Fibroblast of skin of back (primary cell): ENCODE data around the gene NCK2.

Experiments used
- DNase-seq: peaks from one replicate; pipeline ENCODE4 v3.0.0-alpha.2; 2013

Gene NCK2

DNA sequence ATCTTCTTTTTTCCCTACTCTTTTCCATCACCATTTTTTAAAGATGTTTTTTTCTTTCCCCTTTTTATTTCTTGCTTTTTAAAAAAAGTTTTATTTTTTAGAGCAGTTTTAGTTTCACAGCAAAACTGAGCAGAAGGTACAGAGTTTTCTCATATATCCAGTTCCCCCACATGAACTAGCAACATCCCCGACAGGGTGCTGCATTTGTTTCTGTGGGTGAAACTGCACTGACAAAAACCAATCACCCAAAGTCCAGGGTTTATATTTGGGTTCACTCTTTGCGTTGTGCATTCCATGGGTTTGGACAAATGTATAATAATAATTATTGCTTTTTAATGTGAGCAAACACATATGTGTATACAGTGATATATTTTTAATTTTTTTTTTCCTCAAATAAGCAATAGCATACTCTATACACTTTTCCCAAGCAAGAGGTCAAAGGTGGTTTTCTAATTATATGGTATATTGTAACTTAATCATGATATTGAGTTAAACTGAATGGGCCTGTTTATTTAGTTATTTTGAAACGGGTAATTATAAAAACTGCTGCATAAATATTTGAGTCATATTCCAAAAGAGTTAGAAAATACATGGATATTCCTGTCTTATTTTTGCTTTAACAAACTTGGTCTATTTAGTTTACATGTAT lies 50.3 kb downstream of the NCK2 start:
- no peak for DNase-seq

- DNase-seq = peak; percentile 11
Observed at GRCh38 chr2:105795575-105795934, 50.8 kb downstream of the NCK2 start.

GRCh38 chr2:105796131-105796638 lies 51.5 kb downstream of the NCK2 start:
- no peak for DNase-seq

DNA sequence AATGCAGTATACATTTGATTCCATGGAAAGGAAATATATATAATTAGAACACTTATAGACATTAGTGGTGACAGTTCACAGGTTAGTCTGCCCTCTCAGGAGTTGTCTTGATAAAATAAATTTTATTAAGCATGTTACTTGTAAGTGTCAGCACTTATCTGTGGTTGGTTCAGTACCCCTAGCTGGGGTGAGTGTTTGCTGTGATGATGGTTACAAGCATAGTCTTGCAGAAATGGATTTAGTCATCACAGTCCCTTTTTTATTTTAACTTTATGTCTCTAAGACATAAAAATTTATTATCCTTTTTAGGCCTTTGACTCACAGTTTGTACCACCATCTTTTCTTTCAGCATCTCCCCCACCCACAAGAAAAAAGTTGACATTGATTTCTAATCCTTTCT lies 52.1 kb downstream of the NCK2 start:
- DNase-seq = peak; percentile 12

DNA sequence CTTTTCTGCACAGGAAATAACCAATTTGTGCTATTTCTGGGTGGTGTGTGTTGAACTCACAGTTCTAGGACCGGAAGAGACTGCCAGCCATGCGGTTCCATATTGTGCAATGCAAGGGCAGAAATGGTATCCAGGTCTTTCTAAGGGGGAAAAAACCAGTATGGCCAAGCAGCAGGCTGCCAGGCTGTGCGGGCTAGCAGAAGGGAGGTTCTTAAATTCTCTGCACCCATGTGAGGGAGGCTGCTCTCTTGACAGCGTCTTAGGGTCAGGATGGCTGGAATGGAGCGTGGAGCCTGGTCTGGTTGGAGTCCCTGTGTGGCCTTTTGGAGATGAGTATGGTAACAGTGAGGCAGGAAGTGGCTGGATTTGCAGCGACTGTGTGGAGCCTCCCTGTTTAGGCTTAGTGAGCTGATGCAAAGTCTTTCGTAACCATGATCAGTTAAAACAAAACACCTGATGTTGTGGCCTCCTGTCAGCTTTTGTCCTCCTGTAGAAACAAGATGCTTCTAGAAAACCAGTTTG lies 52.6 kb downstream of the NCK2 start:
- peak; percentile 20 for DNase-seq

GRCh38 chr2:105798595-105798994 lies 53.9 kb downstream of the NCK2 start:
- no peak for DNase-seq

GRCh38 chr2:105800036-105800713 lies 55.5 kb downstream of the NCK2 start:
- DNase-seq = no peak

DNA sequence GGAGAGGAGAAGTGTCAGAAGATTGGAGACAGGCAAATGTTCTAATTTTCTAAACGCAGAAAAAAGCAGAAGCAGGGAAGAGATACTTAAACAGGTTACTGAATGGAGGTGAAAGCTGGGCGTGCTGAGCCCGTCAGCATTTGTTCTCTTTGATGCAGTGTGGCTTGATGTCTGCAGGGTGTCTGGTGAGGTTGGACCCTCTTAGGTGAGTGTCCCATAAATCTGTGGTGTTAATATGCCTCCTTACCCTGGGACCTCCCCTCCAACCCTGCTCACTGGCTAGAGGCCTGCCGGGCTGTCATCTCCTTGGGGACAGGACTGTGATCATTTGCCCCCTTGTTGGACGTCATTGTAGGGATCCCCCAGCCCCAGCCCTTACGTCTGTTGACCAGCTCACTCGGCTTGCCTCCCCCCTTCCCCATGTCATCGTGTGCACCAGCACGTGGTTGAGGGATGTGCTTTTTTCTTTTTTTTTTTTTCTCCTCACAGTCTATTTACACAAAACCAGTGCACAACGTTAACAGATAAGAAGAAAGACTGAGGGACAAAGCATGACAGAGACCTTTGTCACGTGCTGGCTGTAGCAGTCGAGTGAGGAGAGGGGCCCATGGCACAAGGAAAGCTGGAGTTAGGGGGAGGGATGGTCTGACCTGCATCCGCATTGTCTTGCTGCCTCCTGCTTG lies 56.4 kb downstream of the NCK2 start:
- no peak for DNase-seq

GRCh38 chr2:105801961-105802360 lies 57.2 kb downstream of the NCK2 start:
- DNase-seq = no peak

- DNase-seq = peak; percentile 13
Observed at GRCh38 chr2:105802587-105802986, 57.9 kb downstream of the NCK2 start.

DNA sequence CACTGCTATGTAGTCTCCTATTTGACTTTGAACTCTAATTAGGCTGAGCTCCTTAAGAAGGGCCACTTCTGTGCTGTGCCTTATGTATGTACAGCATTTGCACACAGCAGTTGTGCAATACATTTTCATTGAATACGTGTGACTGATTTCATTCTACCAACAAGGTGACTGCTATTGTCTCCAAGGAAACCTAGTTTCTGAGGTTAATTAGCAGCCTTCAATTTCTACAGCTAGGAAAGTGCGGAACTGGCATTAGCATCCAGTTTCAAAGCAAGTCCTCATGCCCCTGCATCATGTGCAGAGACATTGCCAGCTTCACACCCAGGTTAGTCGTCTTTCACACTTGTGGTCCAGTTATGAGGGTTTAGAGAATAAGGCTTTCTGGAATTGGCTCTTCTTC lies 58.6 kb downstream of the NCK2 start:
- no peak for DNase-seq

GRCh38 chr2:105803773-105804172 lies 59.1 kb downstream of the NCK2 start:
- no peak for DNase-seq

GRCh38 chr2:105804266-105804665 lies 59.6 kb downstream of the NCK2 start:
- peak; percentile 32 for DNase-seq

- DNase-seq = no peak
Observed at GRCh38 chr2:105806996-105807395, 62.3 kb downstream of the NCK2 start.

- DNase-seq = no peak
Observed at GRCh38 chr2:105808423-105809096, 63.8 kb downstream of the NCK2 start.

- DNase-seq = peak; percentile 25
Observed at GRCh38 chr2:105809097-105809473, 64.4 kb downstream of the NCK2 start.

DNA sequence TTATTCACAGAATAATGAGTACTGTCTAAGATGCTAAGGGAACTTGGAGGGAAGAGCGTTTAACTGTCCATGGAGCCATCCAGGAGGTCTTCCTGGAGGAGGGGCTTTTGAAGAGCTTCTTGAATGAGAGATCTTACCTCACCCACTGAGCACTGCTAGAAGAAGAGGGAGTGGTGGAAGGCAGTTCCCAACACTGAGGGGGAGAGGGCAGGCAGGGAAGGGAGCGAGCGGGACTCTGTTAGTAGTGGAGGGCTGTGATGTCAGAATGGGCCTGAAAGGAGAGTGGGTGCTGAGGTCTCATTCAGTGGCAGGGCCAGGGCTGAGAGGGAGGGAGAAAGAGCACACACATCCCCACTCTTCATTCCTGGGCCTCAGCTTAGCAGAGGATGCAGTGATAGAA lies 65.0 kb downstream of the NCK2 start:
- no peak for DNase-seq

DNA sequence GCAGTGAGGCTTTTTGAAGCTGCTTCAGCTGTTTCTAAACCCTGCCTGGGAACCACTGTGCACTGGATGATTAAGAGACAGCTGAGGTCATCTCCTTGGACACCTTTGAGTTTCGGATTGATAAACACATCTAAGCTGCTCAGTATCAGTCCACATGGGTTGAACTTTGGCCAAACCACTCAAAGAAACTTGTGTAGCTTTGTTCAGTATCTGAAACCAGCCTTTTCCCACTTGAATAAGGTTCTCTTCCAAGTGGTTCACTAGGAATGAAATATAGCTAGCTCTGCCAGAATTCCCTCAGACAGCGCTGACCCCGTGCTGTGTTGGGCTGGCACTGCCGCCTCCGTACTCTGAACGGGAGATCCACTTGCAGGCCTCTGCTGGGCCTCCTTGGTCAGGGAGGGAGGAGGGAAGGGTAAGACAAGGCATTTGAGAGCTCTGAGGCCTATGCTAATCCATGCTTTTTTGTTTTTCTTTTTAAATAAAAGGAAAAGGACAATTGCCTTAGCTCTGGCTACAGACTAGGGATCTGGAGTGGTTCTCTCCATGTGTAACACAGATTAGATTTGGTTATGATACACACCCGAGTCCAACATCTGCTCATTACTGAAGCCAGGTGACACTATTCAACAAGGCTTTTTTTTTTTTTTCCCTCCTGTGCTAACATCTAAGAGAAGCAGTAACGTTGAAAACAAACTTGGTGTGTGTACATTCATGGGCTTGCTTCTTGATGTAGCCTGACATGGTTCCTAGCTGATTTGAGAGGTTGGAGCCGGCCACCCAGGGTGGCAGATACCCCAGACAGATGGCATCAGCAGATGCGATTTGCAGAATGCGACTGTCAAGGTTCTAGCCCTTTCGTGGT lies 67.7 kb downstream of the NCK2 start:
- DNase-seq = peak; percentile 14

- no peak for DNase-seq
Observed at GRCh38 chr2:105813045-105813315, 68.3 kb downstream of the NCK2 start.

DNA sequence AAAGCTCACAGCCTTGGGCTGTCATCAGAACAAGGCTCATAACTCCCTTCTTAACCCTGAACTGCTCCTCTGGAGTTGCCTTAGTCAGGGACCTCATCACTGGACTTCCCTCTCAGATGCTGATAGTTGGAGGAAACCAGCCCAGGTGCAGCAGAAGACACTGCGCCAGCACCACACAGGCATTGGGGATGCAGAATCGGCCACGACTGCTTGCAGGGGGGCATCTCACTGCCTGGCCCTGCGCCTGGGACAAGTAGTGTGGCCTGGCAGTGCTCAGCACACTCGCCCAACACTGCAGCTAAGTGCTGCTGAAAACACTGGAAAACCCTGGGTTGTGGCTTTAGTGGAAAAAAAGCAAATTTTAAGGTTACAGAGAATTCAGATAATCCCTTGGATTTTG lies 68.7 kb downstream of the NCK2 start:
- no peak for DNase-seq

GRCh38 chr2:105814291-105814940 lies 69.7 kb downstream of the NCK2 start:
- no peak for DNase-seq

DNA sequence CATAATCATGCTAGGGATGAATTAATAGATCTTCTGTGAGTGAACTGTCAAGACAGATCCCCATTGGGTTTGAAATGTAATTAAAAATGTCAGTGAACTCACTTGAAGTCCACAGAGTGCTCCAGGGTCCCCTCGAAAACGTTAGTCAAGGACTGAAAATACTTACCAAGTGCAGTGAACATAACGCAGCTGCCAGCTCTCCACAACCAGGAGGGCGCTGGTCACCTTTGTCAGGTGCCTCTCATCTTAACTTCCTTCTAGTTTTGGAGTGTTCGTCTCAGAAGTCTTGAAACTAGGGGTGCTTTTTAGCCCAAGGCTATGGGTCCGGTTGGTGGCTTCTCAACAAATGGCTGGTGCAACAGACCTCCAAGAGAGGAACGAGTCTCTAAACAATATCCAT lies 70.7 kb downstream of the NCK2 start:
- no peak for DNase-seq
